Posterior cingulate gyrus (tissue), 11 donors: ENCODE measurements around the gene UBE2G2.

Experiments used
- DNase-seq, 10 donors: peaks; one replicate each; pipeline versions ENCODE4 v3.0.0 to v3.0.0-alpha.2; 2020 to 2021; ENCODE audit warnings: mixed read lengths in 3 of 10
- intact Hi-C: fragments of 100-400 bp; cut with DNase I; formaldehyde crosslinking; loops from one replicate; pipeline ENCODE4 v1.15.1; 2023

The UBE2G2 gene

DNA sequence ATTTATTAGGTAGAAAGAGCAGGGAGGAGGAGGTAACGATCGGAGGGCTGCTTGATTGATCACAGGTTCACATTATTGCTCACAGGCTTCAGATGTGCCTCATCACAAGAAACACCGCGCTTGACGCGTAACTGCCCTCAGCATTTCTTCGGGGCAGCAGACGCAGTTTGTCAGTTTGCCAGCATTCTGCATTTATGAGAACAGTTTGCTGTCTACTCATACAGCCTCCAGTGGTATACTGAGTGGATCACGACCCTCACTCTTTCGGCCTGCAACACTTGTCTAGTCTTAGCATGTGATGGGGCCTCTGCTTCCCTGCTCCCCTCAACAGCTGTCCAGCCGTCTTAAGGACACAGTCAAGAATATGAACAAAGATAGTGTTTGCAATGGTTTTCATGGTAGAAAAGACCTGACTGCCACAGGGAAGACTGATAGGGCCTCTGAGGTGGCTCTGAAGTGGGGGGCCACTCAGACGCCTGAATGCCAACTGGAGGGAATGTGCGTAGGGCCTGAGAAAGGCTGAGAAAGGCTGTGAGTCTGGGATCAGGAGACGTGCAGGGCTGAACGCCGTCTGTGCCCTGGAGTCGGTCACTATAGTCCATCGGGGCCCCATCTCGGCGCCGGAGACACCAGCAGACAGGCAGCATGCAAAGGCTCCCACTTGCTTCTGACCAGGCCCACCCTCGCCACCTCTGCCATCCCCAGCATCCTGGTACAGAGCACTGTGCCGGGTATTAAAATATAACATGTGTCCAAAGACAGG, 45.0 kb downstream of the UBE2G2 start:
- intact Hi-C loops, result no loop called here
- peak in 3 of 10 donors; percentile 40 to 63 (median 61) for DNase-seq

DNA sequence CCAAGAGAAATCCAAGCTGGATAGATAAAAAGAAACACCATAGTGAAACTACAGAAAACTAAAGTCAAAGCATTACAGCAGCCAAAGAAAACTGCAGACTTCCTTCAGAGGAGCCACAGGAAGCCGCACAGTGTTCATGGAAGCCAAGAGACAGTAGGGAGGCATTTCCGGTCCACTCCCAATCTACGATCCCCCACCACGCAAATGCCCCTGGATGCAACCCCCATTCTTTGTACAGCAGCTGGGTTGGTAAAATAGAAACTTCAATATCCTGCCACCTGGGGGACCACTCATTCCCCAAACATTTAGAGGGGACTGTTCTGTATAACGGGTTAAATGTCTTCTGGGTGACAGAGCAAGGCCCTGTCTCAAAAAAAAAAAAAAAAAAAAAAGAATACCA, 46.4 kb downstream of the UBE2G2 start:
- peak in 1 of 10 donors; percentile 20 for DNase-seq
- intact Hi-C loops, result no loop called here

DNA sequence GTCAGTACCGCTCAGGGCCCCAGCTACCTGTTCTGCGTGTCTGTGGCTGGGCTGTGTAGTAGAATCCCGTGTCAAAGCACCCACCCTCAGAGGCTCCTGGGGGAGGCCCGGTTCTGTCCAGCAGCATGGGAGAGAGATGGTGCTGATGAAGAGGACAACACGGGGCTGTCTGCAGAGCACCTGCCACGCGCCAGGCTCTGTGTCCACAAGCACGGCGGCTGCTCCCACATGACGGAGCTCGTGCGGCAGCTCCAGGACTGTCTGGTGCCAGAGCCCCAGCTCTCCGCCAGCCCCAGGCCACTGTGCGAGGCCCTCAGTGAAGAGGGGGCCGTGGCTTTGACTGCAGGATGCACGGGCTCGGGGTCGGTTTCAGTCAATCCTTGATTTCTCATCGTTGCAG, 48.3 kb downstream of the UBE2G2 start:
- DNase-seq, result peak in 2 of 10 donors; percentile 60 to 73
- intact Hi-C loops, result no loop called here

DNA sequence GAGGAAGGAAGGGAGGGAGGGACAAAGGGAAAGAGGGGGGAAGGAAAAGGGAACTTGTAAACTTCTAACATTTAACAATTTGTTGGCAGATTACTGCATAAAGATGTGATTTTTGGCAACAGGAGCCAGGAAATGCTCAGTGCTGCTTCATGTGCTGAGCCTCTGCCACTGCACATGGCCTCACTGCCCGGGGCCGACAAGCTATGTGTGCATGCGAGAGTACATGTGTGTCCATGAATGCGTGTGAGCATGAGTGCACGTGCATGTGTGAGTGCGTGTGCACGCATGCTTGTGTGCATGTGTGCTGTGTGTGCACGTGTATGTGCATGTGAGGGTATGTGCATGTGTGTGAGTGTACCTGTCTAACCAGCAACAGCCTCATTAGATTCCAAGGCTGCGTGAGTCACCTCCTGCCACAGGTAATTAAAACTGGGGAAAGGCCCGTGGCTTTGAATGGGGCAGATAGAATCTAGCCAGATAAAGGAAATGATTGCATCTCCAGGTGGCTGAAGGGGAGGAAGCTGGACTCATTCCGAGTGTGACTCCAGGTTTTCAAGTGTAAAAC, 48.9 kb downstream of the UBE2G2 start:
- peak in 1 of 10 donors; percentile 25 for DNase-seq
- intact Hi-C loops, result no loop called here

DNA sequence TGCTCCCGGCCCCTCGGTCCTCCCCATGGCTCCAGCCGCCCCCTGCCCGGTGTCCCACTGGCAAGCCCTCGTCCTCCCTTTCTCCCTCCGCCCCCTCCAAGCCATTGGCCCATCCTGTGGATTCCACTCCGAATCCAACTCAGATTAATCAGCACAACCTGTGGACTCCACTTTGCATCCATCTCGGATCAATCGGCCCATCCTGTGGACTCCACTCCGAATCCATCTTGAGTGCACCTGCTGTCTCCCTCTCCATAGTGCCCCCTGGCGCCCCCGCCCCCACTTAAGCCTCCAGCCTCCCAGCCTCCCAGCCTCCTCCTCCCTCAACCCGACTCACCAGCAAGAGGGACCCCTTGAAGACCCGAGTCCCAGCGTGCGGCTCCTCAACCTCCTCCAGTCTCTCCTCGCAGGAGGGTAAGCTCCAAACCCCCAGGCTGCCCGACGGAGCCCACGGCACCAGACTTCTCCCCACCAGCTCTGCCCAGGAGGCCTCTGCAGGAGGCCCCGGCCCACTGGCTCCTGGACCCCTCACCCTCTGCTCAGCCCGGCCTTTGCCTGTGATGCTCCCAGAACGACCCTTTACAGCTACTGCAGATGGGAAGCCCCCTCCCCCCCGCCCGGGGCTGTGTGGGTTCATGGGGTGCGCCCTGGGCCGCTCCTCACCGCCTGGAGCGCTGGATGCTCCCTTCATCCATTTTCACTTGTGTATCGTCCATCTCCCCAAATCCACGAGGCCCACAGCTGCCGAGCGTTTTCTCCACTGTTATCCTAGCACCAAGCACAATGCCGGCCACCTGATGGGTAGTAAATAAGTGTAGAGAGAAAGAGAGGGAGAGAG, 49.6 kb downstream of the UBE2G2 start:
- intact Hi-C loops, result no loop called here
- peak in 3 of 10 donors; percentile 16 to 71 (median 29) for DNase-seq

DNA sequence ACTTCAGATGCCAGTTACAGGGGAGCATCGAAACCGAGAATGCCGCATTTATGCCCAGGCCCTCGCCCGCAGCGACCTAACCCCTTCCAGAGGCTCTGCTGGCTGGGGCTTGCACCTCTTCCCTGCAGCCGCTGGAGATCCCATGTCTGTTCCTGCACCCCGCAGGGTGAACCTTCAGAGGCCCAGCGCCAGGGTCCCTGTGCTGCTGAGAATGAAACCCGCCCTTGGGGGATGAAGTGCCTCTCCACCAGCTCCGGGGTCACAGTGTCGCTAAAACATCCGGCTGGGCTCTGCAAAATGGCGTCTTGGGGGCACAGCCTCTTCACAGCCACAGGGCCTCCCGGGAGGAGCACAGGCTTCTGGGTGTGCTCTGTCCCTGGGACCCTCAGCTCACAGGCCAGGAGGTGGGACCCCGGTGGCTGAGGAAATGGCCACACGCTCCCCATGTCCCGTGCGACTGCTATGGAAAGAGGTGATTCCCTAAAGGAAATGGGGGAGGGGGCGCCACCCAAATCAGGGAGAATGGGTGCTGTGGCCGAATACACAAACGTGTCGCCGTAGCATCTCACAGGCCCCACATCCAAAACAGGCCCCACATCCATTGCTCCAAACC, 50.3 kb downstream of the UBE2G2 start:
- intact Hi-C loops, result no loop called here
- DNase-seq, result peak in 3 of 10 donors; percentile 22 to 65 (median 57)

DNA sequence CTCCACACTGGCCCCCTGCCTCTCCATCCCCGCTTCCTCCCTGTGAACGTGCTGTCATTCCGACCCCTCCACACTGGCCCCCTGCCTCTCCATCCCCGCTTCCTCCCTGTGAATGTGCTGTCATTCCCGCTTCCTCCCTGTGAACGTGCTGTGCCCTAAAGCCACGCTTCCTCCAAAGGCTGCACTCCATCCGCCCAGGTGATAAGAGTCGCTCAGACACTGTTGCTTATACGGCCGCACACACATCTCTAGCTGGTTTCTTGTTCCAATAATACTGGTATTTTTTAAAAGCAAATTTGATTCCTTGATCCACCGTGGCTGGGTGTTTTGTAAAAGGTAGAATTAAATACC, 51.0 kb downstream of the UBE2G2 start:
- intact Hi-C loops, result no loop called here

DNA sequence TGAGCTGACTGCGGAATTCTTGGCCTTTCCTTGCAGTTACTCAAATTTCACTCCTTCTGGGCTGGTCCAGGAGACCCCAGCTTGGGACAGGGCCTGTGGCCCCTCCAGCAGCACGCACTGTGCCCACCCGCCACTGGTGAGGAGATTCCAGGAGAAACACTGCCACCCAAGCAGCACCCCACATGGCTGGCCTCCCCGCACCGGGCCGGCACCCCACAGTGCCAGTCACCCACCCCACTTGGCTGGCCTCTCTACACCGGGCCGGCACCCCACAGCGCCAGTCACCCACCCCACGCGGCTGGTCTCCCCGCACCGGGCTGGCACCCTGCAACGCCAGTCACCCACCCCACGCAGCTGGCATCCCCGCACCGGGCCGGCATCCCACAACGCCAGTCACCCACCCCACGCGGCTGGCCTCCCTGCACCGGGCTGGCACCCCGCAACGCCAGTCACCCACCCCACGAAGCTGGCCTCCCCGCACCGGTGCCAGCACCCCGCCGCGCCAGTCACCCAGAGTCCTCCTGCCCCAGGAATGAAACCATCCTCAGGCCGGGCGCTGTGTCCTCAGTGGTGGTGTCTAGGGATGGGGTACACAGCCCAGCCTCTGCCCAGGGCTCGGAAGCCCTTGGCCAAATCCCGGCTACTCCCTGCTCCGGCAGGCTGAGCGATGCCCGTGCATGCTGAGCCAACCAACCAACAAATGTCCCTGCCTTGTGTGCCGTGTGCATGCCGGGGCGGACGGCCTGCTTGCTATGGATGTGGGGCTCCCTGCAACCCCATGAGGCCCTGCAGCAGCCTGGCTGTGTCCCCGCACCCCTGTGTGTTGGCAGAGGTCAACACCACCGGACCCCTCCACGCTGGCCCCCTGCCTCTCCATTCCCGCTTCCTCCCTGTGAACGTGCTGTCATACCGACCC, 51.6 kb downstream of the UBE2G2 start:
- DNase-seq, result peak in 2 of 10 donors; percentile 70 to 79
- intact Hi-C loops, result no loop called here

More for the DNA sequence above, 51.0 kb downstream of the UBE2G2 start:
- peak in 1 of 10 donors; percentile 40 for DNase-seq

DNA sequence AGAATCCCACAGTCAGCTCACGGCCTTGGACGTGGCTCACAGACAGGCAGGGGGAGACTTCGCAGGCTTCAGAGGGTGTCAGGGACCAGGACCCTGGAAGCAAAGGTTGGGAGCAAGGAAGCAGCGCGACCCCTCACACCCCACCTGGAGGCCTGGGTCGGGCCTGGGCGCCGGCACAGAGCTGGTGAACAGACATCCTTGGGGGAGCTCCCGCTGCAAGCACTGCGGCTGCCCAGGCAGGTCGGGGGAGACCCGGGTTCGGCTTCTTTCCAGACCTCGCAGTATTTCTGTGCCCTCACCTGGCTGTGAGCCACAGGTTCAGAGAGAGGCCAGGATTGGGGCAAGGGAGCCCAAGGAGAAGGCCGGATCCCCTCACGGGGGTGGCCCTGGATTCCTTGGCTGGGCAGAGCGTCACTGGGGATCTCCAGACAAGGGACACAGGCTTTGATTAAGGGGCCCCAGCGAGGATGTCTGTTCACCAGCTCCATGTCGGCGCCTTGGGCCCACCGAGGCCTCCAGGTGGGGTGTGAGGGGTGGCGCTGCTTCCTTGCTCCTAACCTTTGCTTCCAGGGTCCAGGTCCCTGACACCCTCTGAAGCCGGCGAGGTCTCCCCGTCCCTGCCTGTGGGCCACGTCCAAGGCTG, 52.4 kb downstream of the UBE2G2 start:
- intact Hi-C loops, result no loop called here
- peak in 2 of 10 donors; percentile 54 to 79 for DNase-seq

DNA sequence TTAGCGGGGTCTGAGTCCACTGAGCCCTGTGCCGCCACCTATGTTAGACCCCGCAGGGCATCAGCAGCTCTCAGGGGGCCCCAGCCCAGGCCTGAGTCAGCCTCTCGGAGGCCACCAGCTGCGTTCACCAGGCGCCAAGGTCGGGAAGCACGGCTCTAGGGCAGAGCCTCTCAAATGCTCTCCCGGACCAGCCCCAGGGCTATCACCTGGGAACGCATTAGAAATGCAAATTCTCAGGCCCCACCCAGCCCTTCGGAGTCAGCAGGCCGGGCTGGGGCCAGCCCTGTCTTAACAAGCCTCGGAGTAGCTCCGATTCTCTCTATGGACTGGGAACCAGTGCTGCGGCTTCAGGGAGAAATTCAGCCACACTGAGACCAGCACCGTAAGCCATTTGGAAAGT, 53.0 kb downstream of the UBE2G2 start:
- intact Hi-C loops, result no loop called here

DNA sequence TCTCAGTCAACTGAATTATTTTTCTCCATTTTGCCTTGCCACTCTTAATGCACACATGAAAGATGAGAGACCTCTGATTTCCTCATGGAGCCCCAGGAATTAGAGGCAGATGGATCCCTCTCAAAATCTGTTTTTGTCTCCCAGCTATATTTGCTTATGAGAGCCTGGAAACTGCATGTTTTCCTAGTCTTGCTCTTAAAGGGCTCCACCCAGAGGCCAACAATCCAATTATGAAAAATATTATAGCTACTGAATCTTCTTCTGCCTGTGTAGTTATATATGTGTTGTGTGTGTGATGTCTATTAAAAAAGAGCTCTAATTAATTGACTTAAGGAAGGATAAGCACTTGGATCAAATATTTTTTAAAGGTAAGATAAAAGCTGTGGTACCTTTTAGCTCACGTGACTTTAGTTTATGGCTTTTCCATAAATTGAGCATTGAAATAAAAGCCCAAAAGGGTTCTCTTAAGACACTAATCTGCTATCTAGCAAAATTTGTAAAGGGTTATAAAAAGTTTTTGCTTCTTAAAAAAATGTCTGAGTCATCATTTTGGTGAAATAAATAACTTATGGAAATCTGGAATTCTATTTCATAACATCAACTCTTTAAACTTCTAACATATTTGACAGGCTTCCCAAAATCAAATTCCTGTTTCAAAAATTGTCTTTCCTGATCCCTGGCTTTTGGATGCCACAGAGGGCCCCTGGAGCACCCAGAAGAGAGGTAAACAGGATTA, 59.0 kb downstream of the UBE2G2 start:
- intact Hi-C loops, result no loop called here
- no peak for DNase-seq

More for the DNA sequence above, 53.0 kb downstream of the UBE2G2 start:
- DNase-seq, result peak in 2 of 10 donors; percentile 39 to 40

DNA sequence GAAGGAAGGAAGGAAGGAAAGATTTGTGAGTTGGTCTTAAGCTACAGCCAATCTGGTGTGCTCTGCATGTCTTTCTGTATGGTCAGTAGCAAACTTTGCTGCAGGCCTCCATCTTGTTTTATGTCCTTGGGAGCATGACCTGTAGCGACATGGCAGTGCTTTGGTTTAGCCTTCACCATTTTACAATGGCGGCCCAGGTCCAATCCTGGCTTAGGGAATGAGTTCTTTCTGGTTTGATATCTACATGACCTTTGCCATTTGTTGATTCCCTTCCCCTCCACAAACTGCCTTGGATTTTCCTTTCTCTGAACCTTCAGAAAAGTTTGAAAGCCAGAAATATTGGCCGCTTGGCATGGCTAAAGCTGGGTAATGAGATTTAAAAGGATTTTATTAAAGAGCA, 59.7 kb downstream of the UBE2G2 start:
- no peak for DNase-seq
- intact Hi-C loops, result no loop called here

DNA sequence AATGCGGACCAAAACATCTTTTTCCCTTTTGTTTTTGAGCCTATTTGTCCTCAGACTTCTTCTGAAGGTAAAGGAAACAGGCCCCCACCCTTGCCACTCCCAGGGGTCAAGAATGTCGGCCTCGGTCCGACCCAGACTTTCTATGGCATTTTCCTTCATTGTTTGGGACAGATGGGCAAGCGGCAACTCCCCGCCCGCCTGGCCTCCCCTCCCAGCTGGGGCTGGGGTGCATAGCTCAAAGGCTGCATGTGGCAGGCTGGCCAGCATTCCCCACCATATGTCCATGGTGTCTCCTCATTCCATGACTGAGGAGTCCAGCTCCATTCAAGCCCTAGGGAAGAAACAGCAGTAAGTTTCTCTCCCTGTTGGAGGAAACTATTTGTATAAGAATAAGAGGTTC, 60.9 kb downstream of the UBE2G2 start:
- peak in 1 of 10 donors; percentile 57 for DNase-seq

DNA sequence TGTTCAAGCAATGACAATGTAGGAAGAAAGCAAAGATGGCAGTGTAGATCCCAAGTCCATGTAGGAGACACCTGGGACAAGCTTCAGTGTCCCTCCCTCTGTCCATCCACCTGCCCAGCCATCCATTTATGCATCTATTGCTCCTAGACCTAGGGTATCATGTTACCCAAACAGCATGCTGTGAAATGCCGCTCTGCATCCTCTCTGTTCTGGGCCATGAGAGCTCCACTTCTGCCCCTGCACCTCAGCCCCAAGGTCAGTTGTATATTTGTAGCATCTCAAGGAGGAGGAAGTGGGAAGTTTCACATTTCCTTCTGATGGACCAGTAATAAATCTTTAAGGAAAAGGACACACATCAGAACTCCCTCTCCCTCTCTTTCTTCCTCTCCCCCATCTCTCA, 62.3 kb downstream of the UBE2G2 start:
- intact Hi-C loops, result no loop called here

More for the DNA sequence above, 60.9 kb downstream of the UBE2G2 start:
- intact Hi-C loops, result no loop called here

DNA sequence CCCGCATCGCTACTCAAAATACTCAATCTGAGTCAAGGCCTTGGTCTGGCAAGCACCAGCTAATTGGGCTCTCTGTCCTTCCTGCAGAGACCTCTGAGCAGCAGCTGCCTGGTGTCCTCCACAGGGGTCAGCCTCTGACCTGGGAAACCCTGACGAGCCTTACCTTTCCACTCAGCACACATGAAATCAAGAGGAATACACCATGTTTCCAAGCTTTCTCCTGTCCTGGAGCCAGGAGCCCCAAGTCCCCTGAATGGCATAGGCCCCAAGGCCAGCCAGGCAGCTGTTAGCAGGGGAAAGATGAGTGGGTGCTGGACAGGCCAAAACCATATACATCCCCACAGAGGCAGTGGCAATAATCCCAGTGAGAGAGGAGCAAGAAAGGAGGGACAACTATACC, 63.0 kb downstream of the UBE2G2 start:
- no peak for DNase-seq
- intact Hi-C loops, result no loop called here

More for the DNA sequence above, 62.3 kb downstream of the UBE2G2 start:
- DNase-seq, result no peak

DNA sequence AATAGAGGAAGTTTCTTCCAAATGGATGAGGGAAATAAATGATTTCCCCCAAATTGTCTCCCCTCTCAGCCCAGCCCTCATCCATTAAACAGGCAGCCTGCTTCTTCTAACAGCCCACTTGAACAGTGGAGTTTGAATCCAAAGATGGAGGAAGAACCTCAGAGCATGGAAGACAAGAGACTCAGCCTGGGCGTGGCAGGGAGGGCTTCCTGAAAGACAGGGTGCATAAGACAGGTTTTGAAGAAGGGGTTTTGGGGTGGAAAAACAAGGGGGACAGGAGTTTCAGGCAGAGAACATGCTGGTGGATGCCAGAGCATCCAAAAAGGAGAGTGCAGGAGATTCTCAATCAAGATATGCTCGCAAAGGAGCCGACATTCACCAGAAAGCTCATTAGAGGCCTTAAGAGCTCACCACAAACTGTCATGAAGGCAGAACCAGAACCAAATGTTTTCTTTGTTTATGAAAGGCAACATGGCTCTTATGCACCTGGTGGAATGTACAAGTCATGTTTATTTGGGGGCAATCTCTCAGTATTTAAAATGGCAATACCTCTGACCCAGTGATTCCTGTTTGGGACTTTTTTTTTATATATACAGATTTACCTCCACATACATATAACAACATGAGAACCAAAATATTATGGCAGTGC, 63.8 kb downstream of the UBE2G2 start:
- intact Hi-C loops, result no loop called here
- DNase-seq, result no peak

DNA sequence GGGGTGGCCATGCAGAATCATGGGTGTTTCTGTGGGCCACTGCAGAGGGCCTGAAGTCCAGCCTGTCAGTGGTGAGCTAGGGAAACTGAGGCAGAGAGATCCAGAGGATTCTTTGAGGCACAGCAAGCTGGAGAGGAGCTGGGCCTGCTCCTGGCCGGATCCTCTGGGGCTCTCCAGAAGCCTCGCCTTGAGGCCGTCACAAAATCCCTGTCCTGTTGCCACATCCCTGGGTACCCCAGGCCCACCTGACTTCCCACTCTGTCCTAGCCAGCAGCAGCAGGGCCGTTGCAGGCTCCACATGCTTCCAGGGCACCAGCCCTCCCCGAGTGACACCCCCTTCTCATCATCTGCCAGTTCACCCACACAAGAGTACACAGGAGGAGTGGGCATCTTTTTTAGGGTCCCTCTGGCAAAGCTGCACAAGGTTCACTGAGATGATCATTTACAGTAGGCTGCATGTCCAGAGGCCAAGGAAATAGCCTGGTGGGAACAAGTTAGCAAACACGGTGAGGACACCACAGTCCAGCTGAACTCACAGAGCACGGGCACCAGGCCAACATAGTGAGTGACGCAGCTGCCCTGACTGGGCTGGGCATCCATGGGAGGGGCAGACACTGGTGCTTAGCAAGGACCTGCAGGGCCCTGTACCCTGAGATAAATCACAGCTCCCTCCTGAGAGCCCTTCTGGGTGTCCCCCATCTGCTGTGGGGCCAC, 65.2 kb downstream of the UBE2G2 start:
- intact Hi-C loops, result no loop called here
- DNase-seq, result no peak
